HEK293 (cell line): ENCODE data around the gene TUBE1.

Experiments used
- CTCF ChIA-PET: fragments of 350-600 bp; formaldehyde crosslinking; extraction: SDS; loops from one replicate; lab custom pipeline; 2021; ENCODE audit warnings: antibody characterized with exemption; lab: Yijun Ruan, JAX
- POLR2A ChIA-PET: fragments of 300-600 bp; formaldehyde crosslinking; extraction: SDS; loops from one replicate; lab custom pipeline; 2020; ENCODE audit warnings: antibody characterized with exemption, inconsistent platforms; lab: Yijun Ruan, JAX
- H3K27ac ChIP-seq: fragments of 200-500 bp; sonication (Bioruptor generic); 2 replicates; pipeline ENCODE4 v1.5.1; 2014; ENCODE audit warnings: low read depth, low read length, control low read depth, inconsistent platforms; ENCODE audit errors: extremely low read depth
- H3K36me3 ChIP-seq, 2 experiments: fragments of 200-500 bp in 1 of 2; sonication (Bioruptor generic) in 1 of 2; 1 replicate in 1 of 2; 2 replicates in 1 of 2; pipeline ENCODE4 v1.5.1; 2014 to 2017; ENCODE audit warnings: inconsistent platforms in 2 of 2, low read length in 2 of 2; ENCODE audit not compliant: control insufficient read depth in 2 of 2, insufficient read depth in 1 of 2
- H3K4me1 ChIP-seq: fragments of 200-500 bp; sonication (Bioruptor generic); 2 replicates; pipeline ENCODE4 v1.5.1; 2014; ENCODE audit warnings: mild to moderate bottlenecking, low read length, inconsistent platforms; ENCODE audit not compliant: control insufficient read depth, insufficient read depth
- H3K4me3 ChIP-seq: 2 replicates; pipeline ENCODE4 v1.5.1; 2011; ENCODE audit warnings: low read depth, mild to moderate bottlenecking, control low read depth, low read length, moderate library complexity
- H3K9me3 ChIP-seq: fragments of 200-500 bp; sonication (Bioruptor generic); 2 replicates; pipeline ENCODE4 v1.5.1; 2014; ENCODE audit warnings: low read depth, low read length, inconsistent platforms; ENCODE audit not compliant: control insufficient read depth, insufficient read depth
- HOXA7 ChIP-seq: sonication (generic); formaldehyde crosslinking; IDR thresholded peaks from 2 replicates; pipeline ENCODE4 v1.8.1; 2022; ENCODE audit warnings: missing genetic modification reagents, borderline replicate concordance
- KLF8 ChIP-seq: fragments of 450-650 bp; formaldehyde crosslinking; IDR thresholded peaks from 2 replicates; pipeline ENCODE4 v1.5.1; 2016; ENCODE audit warnings: missing biosample characterization, missing genetic modification characterization
- MYNN ChIP-seq: fragments of 450-650 bp; formaldehyde crosslinking; IDR thresholded peaks from 2 replicates; pipeline ENCODE4 v1.5.1; 2016; ENCODE audit warnings: missing biosample characterization, missing genetic modification characterization, borderline replicate concordance
- OSR2 ChIP-seq: fragments of 450-650 bp; formaldehyde crosslinking; IDR thresholded peaks from 2 replicates; pipeline ENCODE4 v1.5.1; 2016; ENCODE audit warnings: missing biosample characterization, missing genetic modification characterization
- TCF7L2 ChIP-seq: IDR thresholded peaks from 2 replicates; pipeline ENCODE4 v1.6.1; 2011; ENCODE audit warnings: low read depth, mild to moderate bottlenecking, inconsistent platforms, low read length, moderate library complexity, borderline replicate concordance
- ZBTB17 ChIP-seq: fragments of 450-650 bp; formaldehyde crosslinking; IDR thresholded peaks from 2 replicates; pipeline ENCODE4 v1.5.1; 2016; ENCODE audit warnings: missing biosample characterization, missing genetic modification characterization
- ZNF114 ChIP-seq: fragments of 450-650 bp; formaldehyde crosslinking; IDR thresholded peaks from 2 replicates; pipeline ENCODE4 v1.5.0; 2017; ENCODE audit warnings: missing biosample characterization, missing genetic modification characterization
- ZNF221 ChIP-seq: fragments of 450-650 bp; formaldehyde crosslinking; IDR thresholded peaks from 2 replicates; pipeline ENCODE4 v1.5.1; 2017; ENCODE audit warnings: missing biosample characterization, missing genetic modification characterization, borderline replicate concordance
- ZNF433 ChIP-seq: fragments of 450-650 bp; formaldehyde crosslinking; IDR thresholded peaks from 2 replicates; pipeline ENCODE4 v1.5.1; 2016; ENCODE audit warnings: missing biosample characterization, missing genetic modification characterization, low read depth
- ZNF530 ChIP-seq: fragments of 450-650 bp; formaldehyde crosslinking; IDR thresholded peaks from 2 replicates; pipeline ENCODE4 v1.5.1; 2016; ENCODE audit warnings: low read depth, missing biosample characterization, missing genetic modification characterization
- ZNF558 ChIP-seq: fragments of 450-650 bp; formaldehyde crosslinking; IDR thresholded peaks from 2 replicates; pipeline ENCODE4 v1.5.1; 2016; ENCODE audit warnings: missing biosample characterization, missing genetic modification characterization
- ZNF677 ChIP-seq: fragments of 450-650 bp; IDR thresholded peaks from 2 replicates; pipeline ENCODE4 v1.5.0; 2018; ENCODE audit warnings: missing biosample characterization, mild to moderate bottlenecking, missing genetic modification characterization, moderate library complexity
- ZNF785 ChIP-seq: fragments of 450-650 bp; formaldehyde crosslinking; IDR thresholded peaks from 2 replicates; pipeline ENCODE4 v1.5.1; 2016; ENCODE audit warnings: missing biosample characterization, missing genetic modification characterization
- TF ChIP-seq, protein P1 (sequence below): fragments of 450-650 bp; formaldehyde crosslinking; IDR thresholded peaks from 2 replicates; pipeline ENCODE4 v1.5.1; 2016; ENCODE audit warnings: missing biosample characterization, missing genetic modification characterization
- TF ChIP-seq, protein P2 (sequence below): fragments of 450-650 bp; formaldehyde crosslinking; IDR thresholded peaks from 2 replicates; pipeline ENCODE4 v1.5.1; 2017; ENCODE audit warnings: missing biosample characterization, missing genetic modification characterization
- TF ChIP-seq, protein P3 (sequence below): fragments of 450-650 bp; formaldehyde crosslinking; IDR thresholded peaks from 2 replicates; pipeline ENCODE4 v1.5.1; 2016; ENCODE audit warnings: missing biosample characterization, missing genetic modification characterization, borderline replicate concordance
- TF ChIP-seq, protein P4 (sequence below): fragments of 450-650 bp; formaldehyde crosslinking; IDR thresholded peaks from 2 replicates; pipeline ENCODE4 v1.5.1; 2016; ENCODE audit warnings: missing biosample characterization, missing genetic modification characterization, borderline replicate concordance

TUBE1 gene

DNA sequence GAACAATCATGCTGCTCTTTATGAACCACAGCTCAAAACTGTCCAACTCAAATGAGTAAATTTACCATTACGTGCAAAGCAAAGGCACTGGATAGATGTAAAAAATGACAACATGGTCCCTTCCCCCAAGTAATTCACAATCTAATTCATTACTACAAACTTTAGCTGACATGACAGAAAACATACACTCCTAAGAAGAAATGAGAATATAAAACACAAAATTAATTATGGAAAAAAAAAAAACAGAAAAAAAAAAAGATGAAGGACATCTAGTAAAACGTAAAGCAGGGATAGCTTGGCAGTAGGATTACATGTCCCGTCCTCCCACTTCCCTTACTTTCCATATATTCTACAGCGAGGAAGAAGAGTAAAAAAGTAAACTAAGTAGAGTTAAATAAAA is 5.7 kb downstream of the TUBE1 start:
- Histone ChIP-seq H3K4me3 (no peak overlapping the region), H3K36me3 (peaks cover 28 to 62% of the 10 kb centered on the region in 2 experiments), H3K9me3 (no peaks in the 10 kb centered on the region), H3K4me1 (peaks cover 4% of the 10 kb centered on the region; the same call in 1 of the 2 replicates), H3K27ac (no peak overlapping the region)
- CTCF ChIA-PET, result interaction anchor here (0.7 to 1.5 kb wide), 3 partner anchors 8 to 200 kb away, joined by 3 read pairs; no protein-coding TSS in a partner anchor
- POLR2A ChIA-PET, result no interaction called here
- TF ChIP-seq ZNF530, result no peak
- no peak for TF ChIP-seq ZBTB17 (tag by site-specific recombination)
- TF ChIP-seq, protein P1, sequence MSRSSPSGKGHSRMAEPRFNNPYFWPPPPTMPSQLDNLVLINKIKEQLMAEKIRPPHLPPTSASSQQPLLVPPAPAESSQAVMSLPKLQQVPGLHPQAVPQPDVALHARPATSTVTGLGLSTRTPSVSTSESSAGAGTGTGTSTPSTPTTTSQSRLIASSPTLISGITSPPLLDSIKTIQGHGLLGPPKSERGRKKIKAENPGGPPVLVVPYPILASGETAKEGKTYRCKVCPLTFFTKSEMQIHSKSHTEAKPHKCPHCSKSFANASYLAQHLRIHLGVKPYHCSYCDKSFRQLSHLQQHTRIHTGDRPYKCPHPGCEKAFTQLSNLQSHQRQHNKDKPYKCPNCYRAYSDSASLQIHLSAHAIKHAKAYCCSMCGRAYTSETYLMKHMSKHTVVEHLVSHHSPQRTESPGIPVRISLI (tag by site-specific recombination), result peak; percentile 62; the same call in 1 of the 2 replicates

DNA sequence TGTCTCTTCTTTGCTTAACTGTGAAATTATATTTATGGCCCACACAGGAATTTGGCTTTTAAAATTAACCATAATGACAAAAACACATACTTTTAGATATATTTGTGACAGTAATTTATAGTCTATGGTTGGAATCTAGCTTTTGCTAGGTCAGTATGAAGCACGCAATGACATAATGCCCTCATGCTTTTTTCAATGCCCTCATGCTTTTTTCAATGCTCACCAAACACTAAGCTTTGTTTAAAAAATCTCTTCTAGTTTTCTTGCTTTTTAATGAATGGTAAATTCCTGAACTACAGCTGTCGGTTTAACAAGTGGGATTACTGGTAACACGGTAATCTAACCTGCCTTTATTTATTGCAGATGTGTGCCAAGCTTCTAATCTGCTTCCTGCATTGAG is 20.7 kb downstream of the TUBE1 start:
- POLR2A ChIA-PET, result no interaction called here
- no peak overlapping the region for H3K27ac ChIP-seq
- TF ChIP-seq KLF8 (tag by site-specific recombination) (no peak), HOXA7 (CRISPR knock-in tag) (no peak), ZNF677 (tag by site-specific recombination) (no peak), OSR2 (tag by site-specific recombination) (no peak), TCF7L2 (no peak), MYNN (tag by site-specific recombination) (no peak), ZNF114 (tag by site-specific recombination) (no peak), ZNF221 (no peak), ZNF558 (tag by site-specific recombination) (no peak), ZNF433 (tag by site-specific recombination) (no peak), ZNF785 (tag by site-specific recombination) (no peak)
- TF ChIP-seq, protein P2, sequence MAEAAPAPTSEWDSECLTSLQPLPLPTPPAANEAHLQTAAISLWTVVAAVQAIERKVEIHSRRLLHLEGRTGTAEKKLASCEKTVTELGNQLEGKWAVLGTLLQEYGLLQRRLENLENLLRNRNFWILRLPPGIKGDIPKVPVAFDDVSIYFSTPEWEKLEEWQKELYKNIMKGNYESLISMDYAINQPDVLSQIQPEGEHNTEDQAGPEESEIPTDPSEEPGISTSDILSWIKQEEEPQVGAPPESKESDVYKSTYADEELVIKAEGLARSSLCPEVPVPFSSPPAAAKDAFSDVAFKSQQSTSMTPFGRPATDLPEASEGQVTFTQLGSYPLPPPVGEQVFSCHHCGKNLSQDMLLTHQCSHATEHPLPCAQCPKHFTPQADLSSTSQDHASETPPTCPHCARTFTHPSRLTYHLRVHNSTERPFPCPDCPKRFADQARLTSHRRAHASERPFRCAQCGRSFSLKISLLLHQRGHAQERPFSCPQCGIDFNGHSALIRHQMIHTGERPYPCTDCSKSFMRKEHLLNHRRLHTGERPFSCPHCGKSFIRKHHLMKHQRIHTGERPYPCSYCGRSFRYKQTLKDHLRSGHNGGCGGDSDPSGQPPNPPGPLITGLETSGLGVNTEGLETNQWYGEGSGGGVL (tag by site-specific recombination), result no peak
- TF ChIP-seq, protein P3, sequence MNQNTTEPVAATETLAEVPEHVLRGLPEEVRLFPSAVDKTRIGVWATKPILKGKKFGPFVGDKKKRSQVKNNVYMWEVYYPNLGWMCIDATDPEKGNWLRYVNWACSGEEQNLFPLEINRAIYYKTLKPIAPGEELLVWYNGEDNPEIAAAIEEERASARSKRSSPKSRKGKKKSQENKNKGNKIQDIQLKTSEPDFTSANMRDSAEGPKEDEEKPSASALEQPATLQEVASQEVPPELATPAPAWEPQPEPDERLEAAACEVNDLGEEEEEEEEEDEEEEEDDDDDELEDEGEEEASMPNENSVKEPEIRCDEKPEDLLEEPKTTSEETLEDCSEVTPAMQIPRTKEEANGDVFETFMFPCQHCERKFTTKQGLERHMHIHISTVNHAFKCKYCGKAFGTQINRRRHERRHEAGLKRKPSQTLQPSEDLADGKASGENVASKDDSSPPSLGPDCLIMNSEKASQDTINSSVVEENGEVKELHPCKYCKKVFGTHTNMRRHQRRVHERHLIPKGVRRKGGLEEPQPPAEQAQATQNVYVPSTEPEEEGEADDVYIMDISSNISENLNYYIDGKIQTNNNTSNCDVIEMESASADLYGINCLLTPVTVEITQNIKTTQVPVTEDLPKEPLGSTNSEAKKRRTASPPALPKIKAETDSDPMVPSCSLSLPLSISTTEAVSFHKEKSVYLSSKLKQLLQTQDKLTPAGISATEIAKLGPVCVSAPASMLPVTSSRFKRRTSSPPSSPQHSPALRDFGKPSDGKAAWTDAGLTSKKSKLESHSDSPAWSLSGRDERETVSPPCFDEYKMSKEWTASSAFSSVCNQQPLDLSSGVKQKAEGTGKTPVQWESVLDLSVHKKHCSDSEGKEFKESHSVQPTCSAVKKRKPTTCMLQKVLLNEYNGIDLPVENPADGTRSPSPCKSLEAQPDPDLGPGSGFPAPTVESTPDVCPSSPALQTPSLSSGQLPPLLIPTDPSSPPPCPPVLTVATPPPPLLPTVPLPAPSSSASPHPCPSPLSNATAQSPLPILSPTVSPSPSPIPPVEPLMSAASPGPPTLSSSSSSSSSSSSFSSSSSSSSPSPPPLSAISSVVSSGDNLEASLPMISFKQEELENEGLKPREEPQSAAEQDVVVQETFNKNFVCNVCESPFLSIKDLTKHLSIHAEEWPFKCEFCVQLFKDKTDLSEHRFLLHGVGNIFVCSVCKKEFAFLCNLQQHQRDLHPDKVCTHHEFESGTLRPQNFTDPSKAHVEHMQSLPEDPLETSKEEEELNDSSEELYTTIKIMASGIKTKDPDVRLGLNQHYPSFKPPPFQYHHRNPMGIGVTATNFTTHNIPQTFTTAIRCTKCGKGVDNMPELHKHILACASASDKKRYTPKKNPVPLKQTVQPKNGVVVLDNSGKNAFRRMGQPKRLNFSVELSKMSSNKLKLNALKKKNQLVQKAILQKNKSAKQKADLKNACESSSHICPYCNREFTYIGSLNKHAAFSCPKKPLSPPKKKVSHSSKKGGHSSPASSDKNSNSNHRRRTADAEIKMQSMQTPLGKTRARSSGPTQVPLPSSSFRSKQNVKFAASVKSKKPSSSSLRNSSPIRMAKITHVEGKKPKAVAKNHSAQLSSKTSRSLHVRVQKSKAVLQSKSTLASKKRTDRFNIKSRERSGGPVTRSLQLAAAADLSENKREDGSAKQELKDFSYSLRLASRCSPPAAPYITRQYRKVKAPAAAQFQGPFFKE, result no peak
- TF ChIP-seq, protein P4, sequence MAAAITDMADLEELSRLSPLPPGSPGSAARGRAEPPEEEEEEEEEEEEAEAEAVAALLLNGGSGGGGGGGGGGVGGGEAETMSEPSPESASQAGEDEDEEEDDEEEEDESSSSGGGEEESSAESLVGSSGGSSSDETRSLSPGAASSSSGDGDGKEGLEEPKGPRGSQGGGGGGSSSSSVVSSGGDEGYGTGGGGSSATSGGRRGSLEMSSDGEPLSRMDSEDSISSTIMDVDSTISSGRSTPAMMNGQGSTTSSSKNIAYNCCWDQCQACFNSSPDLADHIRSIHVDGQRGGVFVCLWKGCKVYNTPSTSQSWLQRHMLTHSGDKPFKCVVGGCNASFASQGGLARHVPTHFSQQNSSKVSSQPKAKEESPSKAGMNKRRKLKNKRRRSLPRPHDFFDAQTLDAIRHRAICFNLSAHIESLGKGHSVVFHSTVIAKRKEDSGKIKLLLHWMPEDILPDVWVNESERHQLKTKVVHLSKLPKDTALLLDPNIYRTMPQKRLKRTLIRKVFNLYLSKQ (tag by site-specific recombination), result no peak
- H3K36me3 ChIP-seq, result peaks cover 9 to 17% of the 10 kb centered on the region in 2 experiments
- H3K4me1 ChIP-seq, result no peaks in the 10 kb centered on the region
- CTCF ChIA-PET, result interaction anchor here (1.0 to 1.6 kb wide), 2 partner anchors 8 to 16 kb away, joined by 3 to 5 read pairs; no protein-coding TSS in a partner anchor
- H3K9me3 ChIP-seq, result no peaks in the 10 kb centered on the region
- no peak overlapping the region for H3K4me3 ChIP-seq
